ENCODE measurements around the gene PAPOLB. TPM values are rescaled to one million over a fixed set of nuclear protein-coding genes. Genes with fewer than 3 reads are reported as not detected.

PAPOLB gene
- total and polyA plus RNA-seq, 2 of the 8 experiments (the other 6 are each of a cell fraction or from before 2014, with no cell fraction given): 0.02 to 0.15 TPM

GRCh38 chr7:4854916-4855315, 6.9 kb downstream of the PAPOLB start:
- no peak overlapping the region for H3K4me2 ChIP-seq (ENCODE audit: insufficient read depth in 1 of 2, low read depth in 2 of 2, low read length in 2 of 2)
- FAIRE-seq (no peak), DNase-seq (ENCODE audit: low read depth in 1 of 2, low spot score in 2 of 2) (no peak)
- no peak overlapping the region for H2AFZ ChIP-seq (ENCODE audit: low read length)
- peaks cover 3 to 4% of the 10 kb centered on the region in 2 experiments; a peak in 1 of 4 replicates for H3K9me3 ChIP-seq (ENCODE audit: insufficient read depth in 2 of 2, low read depth in 1 of 2, low read length in 1 of 2)
- H4K91ac ChIP-seq (replicated peaks; ENCODE audit: insufficient read length, low read length): no peak overlapping the region
- H3K4me3 ChIP-seq (ENCODE audit: extremely low read depth in 1 of 4, insufficient read depth in 2 of 4, low read depth in 3 of 4, low read length in 4 of 4): no peak overlapping the region
- H4K20me1 ChIP-seq (replicated peaks in 1 of 2; ENCODE audit: control insufficient read depth in 1 of 2, insufficient read depth in 2 of 2, low read length in 2 of 2): no peaks in the 10 kb centered on the region
- H3K56ac ChIP-seq (replicated peaks; ENCODE audit: insufficient read length, low read depth, low read length): no peak overlapping the region
- H2BK120ac ChIP-seq (replicated peaks; ENCODE audit: low read depth, low read length): no peak overlapping the region
- H3K23ac ChIP-seq (ENCODE audit: insufficient read length): no peak overlapping the region
- H4K5ac ChIP-seq (ENCODE audit: insufficient read length, low read depth, low read length): no peak overlapping the region
- no peaks in the 10 kb centered on the region for H3K79me1 ChIP-seq (ENCODE audit: low read depth, low read length)
- no peaks in the 10 kb centered on the region for H3K23me2 ChIP-seq (ENCODE audit: low read depth, low read length)
- no peak overlapping the region for H2BK15ac ChIP-seq (ENCODE audit: low read length)
- ChIA-PET CTCF (ENCODE audit: partially characterized antibody) (interaction anchor here (1.1 to 2.6 kb wide), 3 partner anchors 9 to 64 kb away, joined by 3 to 14 read pairs (median 7); no protein-coding TSS in a partner anchor), POLR2A (ENCODE audit: partially characterized antibody) (no interaction called here)
- H3K14ac ChIP-seq (ENCODE audit: insufficient read length): no peak overlapping the region
- H3K4me1 ChIP-seq (replicated peaks in 1 of 4; ENCODE audit: control insufficient read depth in 3 of 4, insufficient read depth in 4 of 4, low read length in 3 of 4): no peaks in the 10 kb centered on the region
- H3K4ac ChIP-seq (replicated peaks; ENCODE audit: insufficient read length, low read depth, low read length): no peak overlapping the region
- 80% methylated on average over 6 of the region's 6 CpGs; no CpG with 5 or more reads in 1 of the 2 experiments for WGBS, 2 experiments (ENCODE audit: extremely low coverage in 1 of 2, insufficient coverage in 1 of 2, insufficient read length in 1 of 2, insufficient replicate concordance in 2 of 2, low coverage in 1 of 2, low lambda C conversion rate in 2 of 2, missing lambda C conversion rate in 1 of 2)
- no peaks in the 10 kb centered on the region for H3K36me3 ChIP-seq (ENCODE audit: control insufficient read depth in 2 of 4, insufficient read depth in 4 of 4, low read length in 3 of 4)
- H3K9ac ChIP-seq (replicated peaks in 1 of 4; ENCODE audit: extremely low read depth in 1 of 4, low read depth in 3 of 4, low read length in 3 of 4): no peak overlapping the region; a peak in 1 of 7 replicates
- no peak overlapping the region for H3K18ac ChIP-seq (ENCODE audit: extremely low read depth, low read length)
- no peak overlapping the region for H2BK20ac ChIP-seq (ENCODE audit: low read length)
- no peak overlapping the region for H2BK12ac ChIP-seq (ENCODE audit: low read depth, low read length)
- H2BK5ac ChIP-seq (ENCODE audit: low read depth, low read length): no peak overlapping the region
- H3K27ac ChIP-seq (ENCODE audit: low read depth, low read length): no peak overlapping the region
- no peak overlapping the region for H2AK5ac ChIP-seq (ENCODE audit: low read depth, low read length)
- H3K27me3 ChIP-seq (replicated peaks in 1 of 4; ENCODE audit: control insufficient read depth in 3 of 4, extremely low read depth in 1 of 4, insufficient read depth in 3 of 4, low read length in 3 of 4): no peaks in the 10 kb centered on the region; a peak in 1 of 7 replicates
- H4K8ac ChIP-seq (ENCODE audit: extremely low read depth, insufficient read depth, low read length): no peak overlapping the region
- H3K79me2 ChIP-seq (ENCODE audit: control insufficient read depth in 1 of 2, insufficient read depth in 2 of 2, low read length in 2 of 2): no peaks in the 10 kb centered on the region

All from H1 (cell line).